Measurements from ENCODE around the gene CCL17. TPM values are rescaled to one million over a fixed set of nuclear protein-coding genes. Genes with fewer than 3 reads are reported as not detected.
"Not testable (repeated sequence)": the region's sequence is repeated elsewhere in the genome, so short reads cannot be mapped to it uniquely, and the experiment has no call there.

Gene CCL17
- total and polyA plus RNA-seq, 9 donors = not detected

GRCh38 chr16:57430955-57431354, 26.4 kb downstream of the CCL17 start:
- no peaks in the 10 kb centered on the region for H3K9me3 ChIP-seq (replicated peaks; ENCODE audit: control insufficient read depth, low read depth, low read length)
- H3K27me3 ChIP-seq (ENCODE audit: control insufficient read depth, insufficient read depth, low read length) = no peaks in the 10 kb centered on the region
- H3K4me1 ChIP-seq (ENCODE audit: control insufficient read depth, insufficient read depth, low read length) = peaks cover 11% of the 10 kb centered on the region
- H3K4me3 ChIP-seq (ENCODE audit: low read length) = no peak overlapping the region
- H3K27ac ChIP-seq (ENCODE audit: low read length) = no peak overlapping the region
- DNase-seq = no peak
- H3K36me3 ChIP-seq (ENCODE audit: control insufficient read depth, insufficient read depth, low read length) = peaks cover 75% of the 10 kb centered on the region
- WGBS (ENCODE audit: insufficient coverage) = 95% methylated on average over 3 of the region's 5 CpGs

DNA sequence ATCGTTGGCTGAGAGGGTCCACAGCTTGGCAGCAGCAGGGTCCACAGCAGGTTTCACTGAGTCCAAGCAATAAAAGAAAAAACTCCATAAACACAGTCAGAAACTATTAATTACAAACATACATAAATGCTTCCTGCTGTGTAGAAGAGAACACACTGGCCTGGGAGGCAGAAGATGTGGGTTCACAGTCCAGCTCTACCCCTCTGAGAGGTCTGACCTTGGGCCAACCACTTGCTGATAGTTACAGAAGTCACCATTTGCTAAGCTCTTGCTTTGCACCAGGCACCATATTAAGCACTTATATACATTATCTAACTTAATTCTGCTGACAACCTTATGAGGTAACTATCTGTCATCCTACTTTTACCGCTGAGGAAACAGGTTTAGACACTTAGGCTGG, 27.9 kb downstream of the CCL17 start:
- peaks cover 84% of the 10 kb centered on the region for H3K36me3 ChIP-seq (ENCODE audit: control insufficient read depth, insufficient read depth, low read length)
- no peak for DNase-seq
- no peaks in the 10 kb centered on the region for H3K9me3 ChIP-seq (replicated peaks; ENCODE audit: control insufficient read depth, low read depth, low read length)
- H3K4me3 ChIP-seq (ENCODE audit: low read length) = no peak overlapping the region
- no peaks in the 10 kb centered on the region for H3K4me1 ChIP-seq (ENCODE audit: control insufficient read depth, insufficient read depth, low read length)
- WGBS (ENCODE audit: insufficient coverage) = 90% methylated on average over 2 of the region's 2 CpGs
- no peak overlapping the region for H3K27ac ChIP-seq (ENCODE audit: low read length)
- no peaks in the 10 kb centered on the region for H3K27me3 ChIP-seq (ENCODE audit: control insufficient read depth, insufficient read depth, low read length)

DNA sequence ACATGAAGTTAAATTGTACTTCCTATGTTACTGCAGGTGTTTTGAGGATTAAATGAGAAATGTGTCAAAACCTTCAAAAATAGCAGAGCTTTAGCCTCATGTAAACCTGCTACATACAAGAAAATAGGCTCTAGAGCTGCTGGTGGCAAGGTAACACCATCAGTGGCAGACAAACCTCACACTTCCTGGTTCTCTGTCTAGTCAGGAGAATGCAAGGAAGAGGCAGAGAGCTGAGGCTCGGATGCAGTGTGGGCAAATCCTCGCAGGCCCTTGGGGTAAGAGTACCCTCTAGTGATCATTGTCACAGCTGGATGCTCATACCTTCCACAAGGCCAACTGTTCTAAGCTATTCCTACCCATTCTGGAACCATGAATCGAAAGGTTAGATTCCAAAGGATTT, 28.4 kb downstream of the CCL17 start:
- peaks cover 81% of the 10 kb centered on the region for H3K36me3 ChIP-seq (ENCODE audit: control insufficient read depth, insufficient read depth, low read length)
- WGBS (ENCODE audit: insufficient coverage) = 90% methylated on average over 2 of the region's 3 CpGs

GRCh38 chr16:57434003-57434402, 29.4 kb downstream of the CCL17 start:
- Histone ChIP-seq H3K4me1 (ENCODE audit: control insufficient read depth, insufficient read depth, low read length) (no peaks in the 10 kb centered on the region), H3K36me3 (ENCODE audit: control insufficient read depth, insufficient read depth, low read length) (peaks cover 73% of the 10 kb centered on the region), H3K9me3 (replicated peaks; ENCODE audit: control insufficient read depth, low read depth, low read length) (no peaks in the 10 kb centered on the region), H3K27me3 (ENCODE audit: control insufficient read depth, insufficient read depth, low read length) (no peaks in the 10 kb centered on the region), H3K4me3 (ENCODE audit: low read length) (no peak overlapping the region), H3K27ac (ENCODE audit: low read length) (no peak overlapping the region)
- DNase-seq = no peak
- WGBS (ENCODE audit: insufficient coverage) = 100% methylated on average over 1 of the region's 2 CpGs

More for the DNA sequence above, 28.4 kb downstream of the CCL17 start:
- no peak overlapping the region for H3K27ac ChIP-seq (ENCODE audit: low read length)
- H3K9me3 ChIP-seq (replicated peaks; ENCODE audit: control insufficient read depth, low read depth, low read length) = no peaks in the 10 kb centered on the region
- DNase-seq = no peak
- H3K4me3 ChIP-seq (ENCODE audit: low read length) = no peak overlapping the region
- H3K27me3 ChIP-seq (ENCODE audit: control insufficient read depth, insufficient read depth, low read length) = no peaks in the 10 kb centered on the region
- no peaks in the 10 kb centered on the region for H3K4me1 ChIP-seq (ENCODE audit: control insufficient read depth, insufficient read depth, low read length)

GRCh38 chr16:57435838-57436237, 31.3 kb downstream of the CCL17 start:
- H3K4me3 ChIP-seq (ENCODE audit: low read length) = no peak overlapping the region
- no peaks in the 10 kb centered on the region for H3K4me1 ChIP-seq (ENCODE audit: control insufficient read depth, insufficient read depth, low read length)
- H3K9me3 ChIP-seq (replicated peaks; ENCODE audit: control insufficient read depth, low read depth, low read length) = peaks cover 3% of the 10 kb centered on the region
- no peak overlapping the region for H3K27ac ChIP-seq (ENCODE audit: low read length)
- DNase-seq = no peak
- no CpG with 5 or more reads among the region's 1 CpG for WGBS (ENCODE audit: insufficient coverage)
- H3K27me3 ChIP-seq (ENCODE audit: control insufficient read depth, insufficient read depth, low read length) = no peaks in the 10 kb centered on the region
- peaks cover 73% of the 10 kb centered on the region for H3K36me3 ChIP-seq (ENCODE audit: control insufficient read depth, insufficient read depth, low read length)

- not testable (repeated sequence) for H3K4me3 ChIP-seq (ENCODE audit: low read length); DNase-seq; H3K27ac ChIP-seq (ENCODE audit: low read length); H3K9me3 ChIP-seq (replicated peaks; ENCODE audit: control insufficient read depth, low read depth, low read length); H3K27me3 ChIP-seq (ENCODE audit: control insufficient read depth, insufficient read depth, low read length); H3K4me1 ChIP-seq (ENCODE audit: control insufficient read depth, insufficient read depth, low read length)
- peaks cover 41% of the 10 kb centered on the region for H3K36me3 ChIP-seq (ENCODE audit: control insufficient read depth, insufficient read depth, low read length)
- 82% methylated on average over 3 of the region's 8 CpGs for WGBS (ENCODE audit: insufficient coverage)
Measured at GRCh38 chr16:57439947-57440346, 35.4 kb downstream of the CCL17 start.

DNA sequence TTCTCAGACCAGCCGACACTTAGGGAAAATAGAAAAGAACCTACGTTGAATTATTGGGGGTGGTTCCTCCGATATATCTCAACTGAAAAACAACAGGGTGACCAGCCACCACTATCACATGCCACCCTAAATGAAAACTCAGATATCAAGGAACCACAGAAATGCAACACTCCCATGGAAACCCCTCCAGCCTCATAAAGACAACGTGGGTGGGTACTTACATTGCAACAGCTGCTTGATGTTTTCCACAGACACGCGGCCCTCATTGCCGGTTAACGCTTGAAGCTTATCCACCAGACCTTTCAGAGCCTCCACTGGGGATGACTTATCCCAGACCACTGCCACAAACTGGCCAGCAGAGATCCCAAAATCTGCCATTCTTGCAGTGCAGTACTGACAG, 36.0 kb downstream of the CCL17 start:
- 95% methylated on average over 4 of the region's 8 CpGs for WGBS (ENCODE audit: insufficient coverage)
- H3K36me3 ChIP-seq (ENCODE audit: control insufficient read depth, insufficient read depth, low read length) = peaks cover 36% of the 10 kb centered on the region

GRCh38 chr16:57444711-57445110, 40.1 kb downstream of the CCL17 start:
- H3K4me1 ChIP-seq (ENCODE audit: control insufficient read depth, insufficient read depth, low read length) = peaks cover 10% of the 10 kb centered on the region
- no peak overlapping the region for H3K4me3 ChIP-seq (ENCODE audit: low read length)
- H3K27me3 ChIP-seq (ENCODE audit: control insufficient read depth, insufficient read depth, low read length) = no peaks in the 10 kb centered on the region
- H3K27ac ChIP-seq (ENCODE audit: low read length) = no peak overlapping the region
- 81% methylated on average over 3 of the region's 3 CpGs for WGBS (ENCODE audit: insufficient coverage)
- DNase-seq = no peak
- H3K9me3 ChIP-seq (replicated peaks; ENCODE audit: control insufficient read depth, low read depth, low read length) = peaks cover 3% of the 10 kb centered on the region
- peaks cover 14% of the 10 kb centered on the region for H3K36me3 ChIP-seq (ENCODE audit: control insufficient read depth, insufficient read depth, low read length)

More for the DNA sequence above, 36.0 kb downstream of the CCL17 start:
- not testable (repeated sequence) for H3K4me3 ChIP-seq (ENCODE audit: low read length); DNase-seq; H3K4me1 ChIP-seq (ENCODE audit: control insufficient read depth, insufficient read depth, low read length); H3K27ac ChIP-seq (ENCODE audit: low read length); H3K27me3 ChIP-seq (ENCODE audit: control insufficient read depth, insufficient read depth, low read length); H3K9me3 ChIP-seq (replicated peaks; ENCODE audit: control insufficient read depth, low read depth, low read length)

- no peaks in the 10 kb centered on the region for H3K27me3 ChIP-seq (ENCODE audit: control insufficient read depth, insufficient read depth, low read length)
- peaks cover 10% of the 10 kb centered on the region for H3K4me1 ChIP-seq (ENCODE audit: control insufficient read depth, insufficient read depth, low read length)
- no CpG with 5 or more reads among the region's 2 CpGs for WGBS (ENCODE audit: insufficient coverage)
- no peak for DNase-seq
- no peak overlapping the region for H3K27ac ChIP-seq (ENCODE audit: low read length)
- H3K36me3 ChIP-seq (ENCODE audit: control insufficient read depth, insufficient read depth, low read length) = peaks cover 7% of the 10 kb centered on the region
- peaks cover 2% of the 10 kb centered on the region for H3K9me3 ChIP-seq (replicated peaks; ENCODE audit: control insufficient read depth, low read depth, low read length)
- no peak overlapping the region for H3K4me3 ChIP-seq (ENCODE audit: low read length)
Measured at GRCh38 chr16:57445510-57445909, 40.9 kb downstream of the CCL17 start.

GRCh38 chr16:57446531-57447185, 42.1 kb downstream of the CCL17 start:
- H3K4me1 ChIP-seq (ENCODE audit: control insufficient read depth, insufficient read depth, low read length) = peaks cover 10% of the 10 kb centered on the region
- under 1% methylated on average over 27 of the region's 28 CpGs for WGBS (ENCODE audit: insufficient coverage)
- peak; percentile 59 for DNase-seq
- no peaks in the 10 kb centered on the region for H3K27me3 ChIP-seq (ENCODE audit: control insufficient read depth, insufficient read depth, low read length)
- peak overlapping the region; percentile 99 for H3K4me3 ChIP-seq (ENCODE audit: low read length)
- H3K9me3 ChIP-seq (replicated peaks; ENCODE audit: control insufficient read depth, low read depth, low read length) = no peaks in the 10 kb centered on the region
- H3K36me3 ChIP-seq (ENCODE audit: control insufficient read depth, insufficient read depth, low read length) = peaks cover 12% of the 10 kb centered on the region
- H3K27ac ChIP-seq (ENCODE audit: low read length) = peak overlapping the region; percentile 93

All from muscle of leg (tissue), 11 donors.